ENCODE data around the gene OR6N2. TPM values are rescaled to one million over a fixed set of nuclear protein-coding genes. Genes with fewer than 3 reads are reported as not detected.

Gene OR6N2, protein sequence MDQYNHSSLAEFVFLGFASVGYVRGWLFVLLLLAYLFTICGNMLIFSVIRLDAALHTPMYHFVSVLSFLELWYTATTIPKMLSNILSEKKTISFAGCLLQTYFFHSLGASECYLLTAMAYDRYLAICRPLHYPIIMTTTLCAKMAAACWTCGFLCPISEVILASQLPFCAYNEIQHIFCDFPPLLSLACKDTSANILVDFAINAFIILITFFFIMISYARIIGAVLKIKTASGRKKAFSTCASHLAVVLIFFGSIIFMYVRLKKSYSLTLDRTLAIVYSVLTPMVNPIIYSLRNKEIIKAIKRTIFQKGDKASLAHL
- not detected in 2 replicates for total RNA-seq

DNA sequence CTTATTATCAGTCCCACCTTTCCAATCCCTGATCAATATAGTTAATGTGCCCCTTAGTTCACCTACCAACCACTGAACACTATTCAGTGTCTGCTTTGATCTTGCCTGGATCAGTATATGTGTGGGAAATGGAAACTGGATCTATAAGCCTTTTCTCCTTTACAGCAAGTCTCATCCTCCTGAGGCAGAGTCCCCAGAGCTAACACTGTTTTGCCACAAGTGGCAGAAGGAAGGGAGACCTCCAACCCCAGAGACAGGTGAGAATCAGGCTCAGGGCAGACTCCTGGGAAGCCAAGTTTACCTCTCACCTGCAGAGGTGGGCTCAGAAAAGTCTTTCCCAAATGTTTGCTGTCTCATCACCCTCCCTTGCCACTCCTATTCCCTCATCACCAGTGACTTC lies at the start of gene OR6N2:
TSS of gene OR6N2 (minus strand) at position 101 of the 400 bp plus-strand sequence. CDS start 3,569 bp downstream, outside the sequence.

DNA sequence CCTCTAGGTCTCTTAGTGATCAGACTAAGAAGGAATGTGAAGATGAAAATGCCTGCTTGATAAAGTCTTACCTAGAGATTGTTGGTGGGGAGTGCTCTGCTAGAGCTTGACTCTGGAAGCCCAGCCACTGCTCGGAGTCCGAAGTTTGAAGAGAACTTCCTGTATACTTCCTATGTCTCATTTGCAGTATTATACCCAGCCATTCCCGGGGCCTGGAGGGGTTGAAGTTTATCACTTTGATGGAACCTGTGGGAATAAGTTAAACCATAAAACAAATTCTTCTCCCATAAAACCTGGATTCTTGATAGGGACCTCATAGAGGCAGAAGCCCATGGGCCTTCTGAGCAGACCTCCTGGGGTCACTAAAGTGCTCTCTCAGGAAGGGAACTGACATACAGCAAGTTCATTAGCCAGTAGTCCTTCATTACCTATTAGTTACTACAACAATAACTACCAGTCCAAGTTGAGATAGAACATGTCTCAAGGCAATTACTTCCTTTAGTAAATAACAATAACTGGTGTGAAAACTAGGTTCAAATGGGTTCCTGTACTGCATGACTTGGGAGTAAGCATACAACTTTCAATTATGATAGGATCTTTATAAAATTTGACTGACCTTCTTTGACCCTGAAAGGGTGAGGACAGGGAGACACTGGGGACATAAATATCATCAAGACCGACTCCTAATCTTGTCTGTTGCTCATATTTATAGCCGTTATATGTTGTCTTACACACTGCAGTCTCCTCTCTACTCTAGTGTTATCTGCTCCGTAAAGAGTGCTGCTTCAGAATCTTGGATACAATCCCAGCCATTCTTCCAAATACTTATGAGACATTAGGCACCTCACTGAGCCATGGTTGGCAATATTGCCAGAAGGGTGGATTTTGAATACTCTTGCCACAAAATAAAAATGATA lies 8.8 kb downstream of the OR6N2 start, which contains the start of gene OR6N1:
TSS of gene OR6N1 (minus strand) at position 246 of the 917 bp plus-strand sequence. CDS start 5,513 bp downstream, outside the sequence.

DNA sequence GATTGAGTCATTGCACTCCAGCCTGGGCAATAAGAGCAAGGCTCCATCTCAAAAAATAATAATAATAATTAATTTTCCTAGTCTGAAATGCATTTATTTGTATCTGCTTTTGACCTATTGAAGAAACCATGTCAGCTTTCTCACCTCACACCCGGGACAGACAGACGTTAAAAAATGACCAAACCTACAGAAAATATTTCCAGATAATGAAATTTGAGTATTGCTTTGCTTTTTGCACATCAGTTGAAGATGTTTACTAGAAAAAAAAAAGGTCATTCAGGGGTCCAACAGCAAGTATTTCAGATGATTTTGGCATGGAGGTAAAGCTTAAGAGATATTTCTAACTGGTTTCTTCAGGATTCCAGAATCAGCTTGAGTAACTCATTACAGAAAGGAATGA lies 26.6 kb downstream of the OR6N2 start, which contains the start of gene OR6K6:
TSS of gene OR6K6 (plus strand) at position 301 of the 400 bp plus-strand sequence. CDS start 168 bp downstream, outside the sequence.

Other genes starting within 250 kb of the OR6N2 start
- not detected in 2 replicates for gene OR6Y1, start 226.8 kb downstream of the OR6N2 start, total RNA-seq
- not detected in 2 replicates for gene OR6P1, start 210.6 kb downstream of the OR6N2 start, total RNA-seq
- gene OR10X1, start 201.3 kb downstream of the OR6N2 start, total RNA-seq: not detected in 2 replicates
- not detected in 2 replicates for gene OR10Z1, start 175.9 kb downstream of the OR6N2 start, total RNA-seq
- gene SPTA1, start 94.5 kb downstream of the OR6N2 start, total RNA-seq: 0.20 and 0.25 TPM in 2 replicates
- gene OR6K2, start 80.6 kb downstream of the OR6N2 start, total RNA-seq: not detected in 2 replicates
- gene OR6K3, start 60.5 kb downstream of the OR6N2 start, total RNA-seq: not detected in 2 replicates
- gene OR6K6, start 26.5 kb downstream of the OR6N2 start, total RNA-seq: not detected in 2 replicates
- gene OR6N1, start 9.0 kb downstream of the OR6N2 start, total RNA-seq: not detected in 2 replicates
- not detected in 2 replicates for gene MNDA, start 50.1 kb upstream of the OR6N2 start, total RNA-seq
- gene PYHIN1, start 150.3 kb upstream of the OR6N2 start, total RNA-seq: not detected in 2 replicates
- 224 and 238 TPM in 2 replicates for gene IFI16, start 228.7 kb upstream of the OR6N2 start, total RNA-seq

Data from cardiac ventricle fibroblast (primary cell).